Measurements from ENCODE around the gene FAM227B. TPM values are rescaled to one million over a fixed set of nuclear protein-coding genes. Genes with fewer than 3 reads are reported as not detected.

Gene FAM227B
- total RNA-seq, 1 donor from 2014 or later: 5.8 TPM

GRCh38 chr15:49506341-49506740, 114.3 kb downstream of the FAM227B start:
- TF ChIP-seq CTCF (IDR thresholded peaks at IDR 0.05; ENCODE audit: insufficient read depth, low read length, poor library complexity, severe bottlenecking): no peak
- DNase-seq (ENCODE audit: low read depth): no peak
- no peaks in the 10 kb centered on the region for H3K27me3 ChIP-seq (ENCODE audit: control insufficient read depth, insufficient read depth, low read length)

GRCh38 chr15:49501586-49501985, 119.0 kb downstream of the FAM227B start:
- Histone ChIP-seq H3K4me3 (ENCODE audit: low read depth, low read length) (no peak overlapping the region), H3K27me3 (ENCODE audit: control insufficient read depth, insufficient read depth, low read length) (no peaks in the 10 kb centered on the region), H3K36me3 (ENCODE audit: control insufficient read depth, insufficient read depth, low read length) (no peaks in the 10 kb centered on the region)
- no peak for TF ChIP-seq CTCF (IDR thresholded peaks at IDR 0.05; ENCODE audit: insufficient read depth, low read length, poor library complexity, severe bottlenecking)
- no peak for DNase-seq (ENCODE audit: low read depth)

More at GRCh38 chr15:49506341-49506740, 114.3 kb downstream of the FAM227B start:
- Histone ChIP-seq H3K36me3 (ENCODE audit: control insufficient read depth, insufficient read depth, low read length) (no peaks in the 10 kb centered on the region), H3K4me3 (ENCODE audit: low read depth, low read length) (no peak overlapping the region)

GRCh38 chr15:49495993-49496753, 124.4 kb downstream of the FAM227B start:
- no peak for DNase-seq (ENCODE audit: low read depth)
- TF ChIP-seq CTCF (IDR thresholded peaks at IDR 0.05; ENCODE audit: insufficient read depth, low read length, poor library complexity, severe bottlenecking): no peak
- H3K4me3 ChIP-seq (ENCODE audit: low read depth, low read length): no peak overlapping the region
- H3K36me3 ChIP-seq (ENCODE audit: control insufficient read depth, insufficient read depth, low read length): no peaks in the 10 kb centered on the region
- H3K27me3 ChIP-seq (ENCODE audit: control insufficient read depth, insufficient read depth, low read length): no peaks in the 10 kb centered on the region

- no peaks in the 10 kb centered on the region for H3K36me3 ChIP-seq (ENCODE audit: control insufficient read depth, insufficient read depth, low read length)
- H3K27me3 ChIP-seq (ENCODE audit: control insufficient read depth, insufficient read depth, low read length): no peaks in the 10 kb centered on the region
- no peak overlapping the region for H3K4me3 ChIP-seq (ENCODE audit: low read depth, low read length)
- no peak for DNase-seq (ENCODE audit: low read depth)
- TF ChIP-seq CTCF (IDR thresholded peaks at IDR 0.05; ENCODE audit: insufficient read depth, low read length, poor library complexity, severe bottlenecking): no peak
These were observed 125.8 kb downstream of the FAM227B start for GRCh38 chr15:49494842-49495241.

GRCh38 chr15:49492830-49493229, 127.8 kb downstream of the FAM227B start:
- DNase-seq (ENCODE audit: low read depth): no peak
- no peaks in the 10 kb centered on the region for H3K27me3 ChIP-seq (ENCODE audit: control insufficient read depth, insufficient read depth, low read length)
- no peaks in the 10 kb centered on the region for H3K36me3 ChIP-seq (ENCODE audit: control insufficient read depth, insufficient read depth, low read length)
- no peak for TF ChIP-seq CTCF (IDR thresholded peaks at IDR 0.05; ENCODE audit: insufficient read depth, low read length, poor library complexity, severe bottlenecking)
- H3K4me3 ChIP-seq (ENCODE audit: low read depth, low read length): no peak overlapping the region

GRCh38 chr15:49492151-49492550, 128.5 kb downstream of the FAM227B start:
- no peaks in the 10 kb centered on the region for H3K36me3 ChIP-seq (ENCODE audit: control insufficient read depth, insufficient read depth, low read length)
- DNase-seq (ENCODE audit: low read depth): no peak
- no peak overlapping the region for H3K4me3 ChIP-seq (ENCODE audit: low read depth, low read length)
- TF ChIP-seq CTCF (IDR thresholded peaks at IDR 0.05; ENCODE audit: insufficient read depth, low read length, poor library complexity, severe bottlenecking): no peak
- H3K27me3 ChIP-seq (ENCODE audit: control insufficient read depth, insufficient read depth, low read length): no peaks in the 10 kb centered on the region
